IMR-90 (cell line): ENCODE measurements around the gene CKMT1B. TPM values are rescaled to one million over a fixed set of nuclear protein-coding genes. Genes with fewer than 3 reads are reported as not detected.
"Not testable (repeated sequence)": the region's sequence is repeated elsewhere in the genome, so short reads cannot be mapped to it uniquely, and the experiment has no call there.

Experiments
- ATAC-seq: fragments of 200-7000 bp; cut with Tn5 transposase; 2 replicates; pipeline ENCODE4 v1.9.1; 2020; ENCODE audit warnings: low read depth, mild to moderate bottlenecking, moderate library complexity
- Bru-seq: library from RNA; stranded (reverse); fragments of 400-500 nt; gene quantifications from one replicate; lab custom pipeline; 2021; lab: Mats Ljungman, UMichigan
- BruChase-seq, 2 experiments: library from RNA; stranded (reverse); fragments of 400-500 nt; gene quantifications; one replicate each; lab custom pipeline; 2021; lab: Mats Ljungman, UMichigan
- BruUV-seq: library from RNA; stranded (reverse); fragments of 400-500 nt; replicated peaks from 2 replicates; lab custom pipeline; 2021; lab: Mats Ljungman, UMichigan
- CTCF ChIA-PET: fragments of 300-600 bp; formaldehyde crosslinking; extraction: SDS; loops from one replicate; lab custom pipeline; 2021; ENCODE audit warnings: antibody characterized with exemption; lab: Yijun Ruan, JAX
- POLR2A ChIA-PET: fragments of 300-600 bp; sonication (Branson Sonifier 250); formaldehyde crosslinking; loops from one replicate; lab custom pipeline; 2022; ENCODE audit warnings: antibody characterized with exemption; ENCODE audit not compliant: unreplicated experiment; lab: Charles Lee
- DNase-seq: peaks from one replicate; pipeline ENCODE4 v3.0.0; 2013
- H2AFZ ChIP-seq: replicated peaks from 2 replicates; pipeline ENCODE3; 2013; ENCODE audit warnings: low read length, mild to moderate bottlenecking; ENCODE audit not compliant: poor library complexity
- H2AK5ac ChIP-seq: 2 replicates; pipeline ENCODE4 v1.6.1; 2013; ENCODE audit warnings: low read depth, low read length, inconsistent platforms
- H2AK9ac ChIP-seq: replicated peaks from 2 replicates; pipeline ENCODE3; 2013; ENCODE audit warnings: mild to moderate bottlenecking, low read depth, low read length, moderate library complexity; ENCODE audit not compliant: poor library complexity
- H2BK120ac ChIP-seq: 2 replicates; pipeline ENCODE4 v1.6.1; 2013; ENCODE audit warnings: low read depth, low read length, inconsistent platforms
- H2BK15ac ChIP-seq: 3 replicates; pipeline ENCODE4 v1.6.1; 2013; ENCODE audit warnings: low read depth, low read length, inconsistent platforms
- H2BK20ac ChIP-seq: 2 replicates; pipeline ENCODE4 v1.6.1; 2013; ENCODE audit warnings: low read depth, mild to moderate bottlenecking, inconsistent platforms, low read length, moderate library complexity
- H2BK5ac ChIP-seq: 2 replicates; pipeline ENCODE4 v1.6.1; 2013; ENCODE audit warnings: mild to moderate bottlenecking, low read depth, low read length, inconsistent platforms; ENCODE audit not compliant: poor library complexity, severe bottlenecking
- H3K14ac ChIP-seq: replicated peaks from 2 replicates; pipeline ENCODE4 v1.6.1; 2013; ENCODE audit warnings: low read depth, low read length, inconsistent platforms
- H3K18ac ChIP-seq: 2 replicates; pipeline ENCODE4 v1.6.1; 2013; ENCODE audit warnings: low read depth, low read length, control low read depth
- H3K23ac ChIP-seq: 2 replicates; pipeline ENCODE4 v1.6.1; 2013; ENCODE audit warnings: low read depth, low read length, inconsistent platforms
- H3K27ac ChIP-seq: 2 replicates; pipeline ENCODE4 v1.5.1; 2013; ENCODE audit warnings: mild to moderate bottlenecking, control low read depth, low read length; ENCODE audit not compliant: insufficient read depth
- H3K27me3 ChIP-seq: 2 replicates; pipeline ENCODE4 v1.6.1; 2013; ENCODE audit warnings: low read length; ENCODE audit not compliant: control insufficient read depth, insufficient read depth
- H3K36me3 ChIP-seq: 2 replicates; pipeline ENCODE4 v1.6.1; 2013; ENCODE audit warnings: low read length, mixed read lengths; ENCODE audit not compliant: control insufficient read depth, insufficient read depth
- H3K4ac ChIP-seq: 2 replicates; pipeline ENCODE4 v1.6.1; 2013; ENCODE audit warnings: low read depth, low read length, inconsistent platforms
- H3K4me1 ChIP-seq: 2 replicates; pipeline ENCODE4 v1.6.1; 2013; ENCODE audit warnings: low read length, mixed read lengths; ENCODE audit not compliant: control insufficient read depth, insufficient read depth
- H3K4me2 ChIP-seq: 2 replicates; pipeline ENCODE4 v1.6.1; 2013; ENCODE audit warnings: low read depth, mild to moderate bottlenecking, control low read depth, low read length, moderate library complexity
- H3K4me3 ChIP-seq: 2 replicates; pipeline ENCODE4 v1.5.1; 2013; ENCODE audit warnings: low read depth, mild to moderate bottlenecking, control low read depth, low read length, moderate library complexity; ENCODE audit not compliant: insufficient read depth
- H3K56ac ChIP-seq: 2 replicates; pipeline ENCODE4 v1.6.1; 2013; ENCODE audit warnings: low read length, inconsistent platforms; ENCODE audit not compliant: insufficient read depth; ENCODE audit errors: extremely low read depth
- H3K79me1 ChIP-seq, 2 experiments: 2 replicates each; pipeline ENCODE4 v1.6.1; 2013; ENCODE audit warnings: low read length in 2 of 2, inconsistent platforms in 1 of 2, low read depth in 1 of 2
- H3K9ac ChIP-seq: 2 replicates; pipeline ENCODE4 v1.6.1; 2013; ENCODE audit warnings: low read depth, low read length, control low read depth
- H3K9me1 ChIP-seq: 2 replicates; pipeline ENCODE4 v1.6.1; 2013; ENCODE audit warnings: low read length, inconsistent platforms; ENCODE audit not compliant: insufficient read depth
- H3K9me3 ChIP-seq: 2 replicates; pipeline ENCODE4 v1.6.1; 2013; ENCODE audit warnings: low read length; ENCODE audit not compliant: control insufficient read depth, insufficient read depth
- H4K20me1 ChIP-seq: 2 replicates; pipeline ENCODE4 v1.6.1; 2013; ENCODE audit warnings: low read length, inconsistent platforms; ENCODE audit not compliant: insufficient read depth
- H4K5ac ChIP-seq: 2 replicates; pipeline ENCODE4 v1.6.1; 2013; ENCODE audit warnings: mild to moderate bottlenecking, low read depth, low read length, control low read depth
- H4K8ac ChIP-seq, 2 experiments: 2 replicates each; pipeline ENCODE4 v1.6.1; 2013; ENCODE audit warnings: low read depth in 2 of 2, low read length in 2 of 2, control low read depth in 1 of 2, inconsistent platforms in 1 of 2
- H4K91ac ChIP-seq: 2 replicates; pipeline ENCODE4 v1.6.1; 2013; ENCODE audit warnings: low read depth, low read length, inconsistent platforms; ENCODE audit not compliant: insufficient read depth
- WGBS, 2 experiments: methylation state at CpG; one replicate each; pipeline versions ENCODE4 v1.1.5 to v1.1.7; 2013; ENCODE audit warnings: missing lambda C conversion rate in 2 of 2; ENCODE audit not compliant: insufficient read length in 1 of 2; ENCODE audit errors: extremely low coverage in 2 of 2; 5-methylcytosine and 5-hydroxymethylcytosine counted together
- dilution Hi-C: fragments of 300-500 bp; cut with HindIII; formaldehyde crosslinking; loops from one replicate; pipeline ENCODE4 v1.14.3; 2018; ENCODE audit warnings: low sequenced_read_pairs; ENCODE audit not compliant: unreplicated experiment
- in situ Hi-C: fragments of 300-500 bp; cut with MboI; formaldehyde crosslinking; loops from 3 replicates; pipeline ENCODE4 v1.14.3; 2019; ENCODE audit warnings: low sequenced_read_pairs, inconsistent platforms, mixed read lengths
- intact Hi-C: fragments of 100-400 bp; cut with micrococcal nuclease; formaldehyde crosslinking; loops from 2 replicates; pipeline ENCODE4 v1.10.0; 2022
- long read RNA-seq: library from polyadenylated mRNA; unstranded; transcript quantifications from one replicate; pipeline ENCODE4 v2.0.0, GENCODE V29; 2021; ENCODE audit not compliant: unreplicated experiment
- polyA plus RNA-seq, 3 experiments: library from polyadenylated mRNA; depleted of rRNA; stranded (reverse); fragments of >200 nt; gene quantifications; 2 replicates each; pipeline ENCODE4 v1.2.3, GENCODE V29; 2012; ENCODE audit warnings: low replicate concordance in 1 of 3
- total RNA-seq: library from RNA; depleted of rRNA; stranded (reverse); fragments of >200 nt; gene quantifications from 2 replicates; pipeline ENCODE4 v1.2.3, GENCODE V29; 2012; rRNA removed

The CKMT1B gene
- total RNA-seq (not detected in 2 replicates), polyA plus RNA-seq (2012; rRNA removed) (0.07 TPM in 1 of 2 replicates, not detected in the other), Bru-seq, nascent RNA (percentile 10 among the genes with signal in this experiment), BruChase-seq, experiment 1, labeled RNA remaining after a 6-hour chase (percentile 10 among the genes with signal in this experiment), BruChase-seq, experiment 2, labeled RNA remaining after a 2-hour chase (percentile 10 among the genes with signal in this experiment)
- polyA plus RNA-seq (2012; cell fraction: cytosol; rRNA removed), result not detected in 2 replicates
- 0.13 TPM in 1 of 2 replicates, not detected in the other for polyA plus RNA-seq (2012; cell fraction: nucleus; rRNA removed; ENCODE audit: low replicate concordance)
- long read RNA-seq, result 0 reads

GRCh38 chr15:43593328-43594190, at the start of gene CKMT1B:
TSS of gene CKMT1B (plus strand) at chr15:43594027. CDS start at chr15:43594219, 192 bp downstream.
- H3K9ac ChIP-seq, H2BK120ac ChIP-seq, H3K9me1 ChIP-seq, H4K5ac ChIP-seq, H3K27ac ChIP-seq, DNase-seq, H3K4me3 ChIP-seq, H4K91ac ChIP-seq, H3K14ac ChIP-seq, H2BK5ac ChIP-seq, H2BK15ac ChIP-seq, H3K4me1 ChIP-seq, H3K27me3 ChIP-seq, H3K9me3 ChIP-seq, CTCF ChIA-PET, H2AK5ac ChIP-seq, H3K79me1 ChIP-seq, H3K18ac ChIP-seq, dilution Hi-C loops, H2AFZ ChIP-seq, in situ Hi-C loops, intact Hi-C loops, H4K20me1 ChIP-seq, POLR2A ChIA-PET, BruUV-seq, H3K56ac ChIP-seq, H3K4ac ChIP-seq, H3K4me2 ChIP-seq, H2AK9ac ChIP-seq, H4K8ac ChIP-seq, H3K23ac ChIP-seq, H3K36me3 ChIP-seq, H2BK20ac ChIP-seq: not testable (repeated sequence)
- ATAC-seq, result peak; percentile 54
- no CpG with 5 or more reads among the region's 43 CpGs for WGBS, 2 experiments
